Measurements from ENCODE around the gene USP34. TPM values are rescaled to one million over a fixed set of nuclear protein-coding genes. Genes with fewer than 3 reads are reported as not detected.

Gene USP34
- total and polyA plus RNA-seq, 2 of the 8 experiments (the other 6 are each of a cell fraction or from before 2014, with no cell fraction given): 56.7 to 91.7 TPM

DNA sequence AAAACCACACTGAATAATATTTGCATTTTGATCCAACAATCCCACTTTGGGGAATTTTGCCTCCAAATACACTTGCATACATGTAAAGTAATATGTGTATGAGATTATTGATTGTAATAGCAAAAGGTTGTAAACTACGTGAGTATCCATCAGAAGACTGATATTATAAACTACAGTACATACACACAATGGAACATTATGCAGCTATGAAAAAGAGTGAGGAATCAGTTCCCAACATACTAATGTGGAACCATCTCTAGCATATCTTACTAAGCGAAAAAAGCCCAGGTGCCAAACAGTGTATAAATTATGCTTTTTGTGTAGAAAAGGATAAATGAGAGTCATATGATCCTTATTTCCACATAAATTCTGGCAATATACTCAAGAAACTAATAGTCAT is 324.9 kb downstream of the USP34 start (continued):
- no peak for TF ChIP-seq TEAD4 (IDR thresholded peaks at IDR 0.05; ENCODE audit: low read depth, low read length)
- TF ChIP-seq TAF7 (optimal IDR thresholded peaks at IDR 0.05; ENCODE audit: borderline replicate concordance, low read depth, low read length): no peak
- no peak for TF ChIP-seq FOSL1 (IDR thresholded peaks at IDR 0.05; ENCODE audit: insufficient read depth, low read depth, low read length)
- no peak for TF ChIP-seq JUN (IDR thresholded peaks at IDR 0.05; ENCODE audit: low read depth, low read length)
- no peak for TF ChIP-seq CBX8 (IDR thresholded peaks at IDR 0.05; ENCODE audit: borderline replicate concordance, low read depth, low read length)

Data from H1 (cell line).